Tibial artery (tissue), 4 donors: ENCODE results near the gene TAF4.

Experiments
- DNase-seq, 2 donors: peaks; one replicate each; pipeline ENCODE4 v3.0.0-alpha.2; 2019
- H3K27ac ChIP-seq, 2 donors: fragments of 200-600 bp; sonication (generic) in 1 of 2; 1 replicate in 1 of 2; 2 replicates in 1 of 2; pipeline ENCODE4 v1.5.1; 2018 to 2019; ENCODE audit warnings: mild to moderate bottlenecking in 1 of 2
- H3K27me3 ChIP-seq, 2 donors: fragments of 200-600 bp; sonication (generic) in 1 of 2; one replicate each; pipeline versions ENCODE4 v1.5.1 to v1.6.0; 2016 to 2019
- H3K36me3 ChIP-seq, 3 donors: fragments of 200-600 bp; sonication (generic) in 2 of 3; one replicate each; pipeline ENCODE4 v1.5.1; 2016 to 2019; ENCODE audit warnings: mild to moderate bottlenecking in 2 of 3
- H3K4me1 ChIP-seq, 4 donors: fragments of 200-600 bp; sonication (generic) in 2 of 4; 1 replicate in 3 of 4; 2 replicates in 1 of 4; pipeline ENCODE4 v1.5.1; 2016 to 2019
- H3K4me3 ChIP-seq, 2 donors: fragments of 200-600 bp; sonication (generic) in 1 of 2; 1 replicate in 1 of 2; 2 replicates in 1 of 2; pipeline ENCODE4 v1.5.1; 2018 to 2019; ENCODE audit warnings: mild to moderate bottlenecking in 2 of 2
- H3K9me3 ChIP-seq, 3 donors: fragments of 200-600 bp; sonication (generic) in 1 of 3; one replicate each; pipeline ENCODE4 v1.5.1; 2016 to 2019
- CTCF ChIP-seq, 2 experiments: fragments of 200-600 bp in 1 of 2; fragments of 450-650 bp in 1 of 2; IDR thresholded peaks; one replicate each; pipeline ENCODE4 v1.5.1; 2017 to 2019; ENCODE audit warnings: antibody characterized with exemption in 2 of 2, mild to moderate bottlenecking in 1 of 2, moderate library complexity in 1 of 2
- intact Hi-C: fragments of 100-400 bp; cut with DNase I; formaldehyde crosslinking; loops from one replicate; pipeline ENCODE4 v1.15.0; 2023; ENCODE audit warnings: low total_unique reads

TAF4 gene

DNA sequence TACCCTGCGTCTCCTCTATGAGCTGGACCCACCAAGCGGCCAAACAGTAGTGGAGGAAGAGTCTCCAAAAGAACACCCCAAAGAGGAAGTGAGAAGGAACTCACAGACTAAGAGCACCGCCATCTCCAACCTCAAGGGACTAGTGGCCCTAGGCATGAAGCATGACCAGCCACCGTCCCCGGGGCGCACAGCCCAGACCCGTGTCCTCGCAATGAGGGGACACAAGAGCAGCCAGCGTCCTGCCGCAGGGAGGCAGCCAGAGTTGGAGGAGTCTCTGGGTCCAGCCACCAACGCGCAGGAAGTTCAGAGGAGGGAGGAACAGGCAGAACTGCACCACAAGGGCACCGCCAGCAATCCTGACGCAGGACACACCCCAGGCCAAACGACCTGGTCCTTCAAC lies 72.6 kb downstream of the TAF4 start:
- Histone ChIP-seq H3K4me3 (no peak overlapping the region), H3K36me3 (peaks cover 73 to 94% (median 83%) of the 10 kb centered on the region in 3 donors), H3K4me1 (no peaks in the 10 kb centered on the region), H3K27me3 (no peaks in the 10 kb centered on the region), H3K27ac (no peak overlapping the region), H3K9me3 (peaks cover 4 to 12% (median 12%) of the 10 kb centered on the region in 3 donors)
- intact Hi-C loops: no loop called here
- DNase-seq: no peak
- TF ChIP-seq CTCF (IDR thresholded peaks at IDR 0.05): no peak

- intact Hi-C loops: no loop called here
- no peak for DNase-seq
These were observed 74.2 kb downstream of the TAF4 start for GRCh38 chr20:61991476-61991875.

GRCh38 chr20:61990484-61990883 lies 75.2 kb downstream of the TAF4 start:
- H3K36me3 ChIP-seq: peaks cover 65 to 91% (median 72%) of the 10 kb centered on the region in 3 donors
- H3K9me3 ChIP-seq: peaks cover 4 to 12% (median 12%) of the 10 kb centered on the region in 3 donors
- TF ChIP-seq CTCF (IDR thresholded peaks at IDR 0.05): no peak
- intact Hi-C loops: no loop called here
- no peak overlapping the region for H3K27ac ChIP-seq
- no peaks in the 10 kb centered on the region for H3K4me1 ChIP-seq
- no peak overlapping the region for H3K4me3 ChIP-seq
- DNase-seq: no peak
- no peaks in the 10 kb centered on the region for H3K27me3 ChIP-seq

More at GRCh38 chr20:61991476-61991875, 74.2 kb downstream of the TAF4 start:
- Histone ChIP-seq H3K4me1 (no peaks in the 10 kb centered on the region), H3K27ac (no peak overlapping the region), H3K27me3 (no peaks in the 10 kb centered on the region), H3K4me3 (no peak overlapping the region), H3K9me3 (peaks cover 4 to 12% (median 12%) of the 10 kb centered on the region in 3 donors), H3K36me3 (peaks cover 71 to 94% (median 79%) of the 10 kb centered on the region in 3 donors)
- TF ChIP-seq CTCF (IDR thresholded peaks at IDR 0.05): no peak

DNA sequence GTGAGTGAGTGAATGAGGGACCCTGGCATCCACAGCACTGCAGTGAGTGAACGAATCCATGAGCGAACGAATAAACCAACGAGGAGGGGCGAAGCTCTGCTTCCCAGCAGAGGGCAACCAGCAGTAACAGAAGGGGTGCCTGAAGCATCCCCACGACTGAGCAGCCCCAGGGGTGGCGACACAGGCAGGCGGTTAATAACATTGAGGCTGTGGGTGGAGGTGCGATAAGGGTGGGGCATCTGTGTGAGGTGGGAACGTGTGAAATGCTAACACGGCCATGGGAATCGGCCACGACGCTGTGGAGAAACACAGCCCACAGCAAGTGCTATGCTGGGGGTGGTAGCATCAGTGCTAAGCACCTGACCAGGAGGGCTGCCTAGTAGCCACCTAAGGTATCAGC lies 75.9 kb downstream of the TAF4 start:
- no peaks in the 10 kb centered on the region for H3K27me3 ChIP-seq
- intact Hi-C loops: no loop called here
- DNase-seq: no peak
- H3K36me3 ChIP-seq: peaks cover 59 to 91% (median 65%) of the 10 kb centered on the region in 3 donors
- no peaks in the 10 kb centered on the region for H3K4me1 ChIP-seq
- H3K4me3 ChIP-seq: no peak overlapping the region
- H3K9me3 ChIP-seq: peaks cover 4 to 12% (median 12%) of the 10 kb centered on the region in 3 donors
- TF ChIP-seq CTCF (IDR thresholded peaks at IDR 0.05): no peak
- H3K27ac ChIP-seq: no peak overlapping the region

GRCh38 chr20:61988665-61989064 lies 77.0 kb downstream of the TAF4 start:
- no peak for TF ChIP-seq CTCF (IDR thresholded peaks at IDR 0.05)
- Histone ChIP-seq H3K9me3 (peaks cover 4 to 12% (median 12%) of the 10 kb centered on the region in 3 donors), H3K4me3 (no peak overlapping the region), H3K27ac (no peak overlapping the region), H3K36me3 (peaks cover 49 to 89% (median 61%) of the 10 kb centered on the region in 3 donors), H3K27me3 (no peaks in the 10 kb centered on the region), H3K4me1 (no peaks in the 10 kb centered on the region)
- intact Hi-C loops: no loop called here
- no peak for DNase-seq
